Measurements from ENCODE around the gene LPIN3. TPM values are rescaled to one million over a fixed set of nuclear protein-coding genes. Genes with fewer than 3 reads are reported as not detected.

LPIN3 gene
- total RNA-seq, 1 donor from 2014 or later: 20.1 TPM

GRCh38 chr20:41394081-41394480 is 53.5 kb downstream of the LPIN3 start:
- Mint-ChIP-seq H3K27me3 (ENCODE audit: unreplicated experiment) (peaks cover 9% of the 10 kb centered on the region), H3K4me1 (ENCODE audit: unreplicated experiment) (peaks cover 4% of the 10 kb centered on the region), H3K9me3 (ENCODE audit: unreplicated experiment) (no peaks in the 10 kb centered on the region), H3K27ac (ENCODE audit: unreplicated experiment) (no peak overlapping the region), H3K36me3 (ENCODE audit: low read depth, unreplicated experiment) (no peaks in the 10 kb centered on the region), H3K4me3 (ENCODE audit: unreplicated experiment) (no peak overlapping the region)
- no peak for TF ChIP-seq CTCF (IDR thresholded peaks at IDR 0.05; ENCODE audit: unreplicated experiment)
- no peak for DNase-seq (ENCODE audit: low spot score)

- Mint-ChIP-seq H3K36me3 (ENCODE audit: low read depth, unreplicated experiment) (peaks cover 1% of the 10 kb centered on the region), H3K27ac (ENCODE audit: unreplicated experiment) (no peak overlapping the region), H3K4me1 (ENCODE audit: unreplicated experiment) (peaks cover 10% of the 10 kb centered on the region), H3K4me3 (ENCODE audit: unreplicated experiment) (no peak overlapping the region), H3K9me3 (ENCODE audit: unreplicated experiment) (no peaks in the 10 kb centered on the region), H3K27me3 (ENCODE audit: unreplicated experiment) (peaks cover 9% of the 10 kb centered on the region)
- no peak for TF ChIP-seq CTCF (IDR thresholded peaks at IDR 0.05; ENCODE audit: unreplicated experiment)
- no peak for DNase-seq (ENCODE audit: low spot score)
Observed at GRCh38 chr20:41394931-41395666, 54.5 kb downstream of the LPIN3 start.

GRCh38 chr20:41395667-41396664 is 55.3 kb downstream of the LPIN3 start:
- Mint-ChIP-seq H3K27ac (ENCODE audit: unreplicated experiment) (no peak overlapping the region), H3K36me3 (ENCODE audit: low read depth, unreplicated experiment) (peaks cover 3% of the 10 kb centered on the region), H3K27me3 (ENCODE audit: unreplicated experiment) (peaks cover 10% of the 10 kb centered on the region), H3K4me3 (ENCODE audit: unreplicated experiment) (no peak overlapping the region), H3K9me3 (ENCODE audit: unreplicated experiment) (no peaks in the 10 kb centered on the region), H3K4me1 (ENCODE audit: unreplicated experiment) (peaks cover 13% of the 10 kb centered on the region)
- no peak for DNase-seq (ENCODE audit: low spot score)
- no peak for TF ChIP-seq CTCF (IDR thresholded peaks at IDR 0.05; ENCODE audit: unreplicated experiment)

GRCh38 chr20:41398408-41398807 is 57.8 kb downstream of the LPIN3 start:
- H3K27ac Mint-ChIP-seq (ENCODE audit: unreplicated experiment): no peak overlapping the region
- H3K27me3 Mint-ChIP-seq (ENCODE audit: unreplicated experiment): peaks cover 10% of the 10 kb centered on the region
- no peak for DNase-seq (ENCODE audit: low spot score)
- TF ChIP-seq CTCF (IDR thresholded peaks at IDR 0.05; ENCODE audit: unreplicated experiment): no peak
- no peaks in the 10 kb centered on the region for H3K9me3 Mint-ChIP-seq (ENCODE audit: unreplicated experiment)
- H3K4me1 Mint-ChIP-seq (ENCODE audit: unreplicated experiment): peaks cover 13% of the 10 kb centered on the region
- peaks cover 7% of the 10 kb centered on the region for H3K36me3 Mint-ChIP-seq (ENCODE audit: low read depth, unreplicated experiment)
- no peak overlapping the region for H3K4me3 Mint-ChIP-seq (ENCODE audit: unreplicated experiment)

Data from endothelial cell (in vitro differentiated cells).